HG03135 (cell line): Measurements from ENCODE around the gene SNRPF.
"Not testable (repeated sequence)": the region's sequence is repeated elsewhere in the genome, so short reads cannot be mapped to it uniquely, and the experiment has no call there.

Experiments used
- ATAC-seq: cut with Tn5 transposase; IDR thresholded peaks from one replicate; pipeline ENCODE4 v1.9.1; 2021; ENCODE audit warnings: mild to moderate bottlenecking, moderate library complexity; ENCODE audit not compliant: unreplicated experiment

The SNRPF gene

DNA sequence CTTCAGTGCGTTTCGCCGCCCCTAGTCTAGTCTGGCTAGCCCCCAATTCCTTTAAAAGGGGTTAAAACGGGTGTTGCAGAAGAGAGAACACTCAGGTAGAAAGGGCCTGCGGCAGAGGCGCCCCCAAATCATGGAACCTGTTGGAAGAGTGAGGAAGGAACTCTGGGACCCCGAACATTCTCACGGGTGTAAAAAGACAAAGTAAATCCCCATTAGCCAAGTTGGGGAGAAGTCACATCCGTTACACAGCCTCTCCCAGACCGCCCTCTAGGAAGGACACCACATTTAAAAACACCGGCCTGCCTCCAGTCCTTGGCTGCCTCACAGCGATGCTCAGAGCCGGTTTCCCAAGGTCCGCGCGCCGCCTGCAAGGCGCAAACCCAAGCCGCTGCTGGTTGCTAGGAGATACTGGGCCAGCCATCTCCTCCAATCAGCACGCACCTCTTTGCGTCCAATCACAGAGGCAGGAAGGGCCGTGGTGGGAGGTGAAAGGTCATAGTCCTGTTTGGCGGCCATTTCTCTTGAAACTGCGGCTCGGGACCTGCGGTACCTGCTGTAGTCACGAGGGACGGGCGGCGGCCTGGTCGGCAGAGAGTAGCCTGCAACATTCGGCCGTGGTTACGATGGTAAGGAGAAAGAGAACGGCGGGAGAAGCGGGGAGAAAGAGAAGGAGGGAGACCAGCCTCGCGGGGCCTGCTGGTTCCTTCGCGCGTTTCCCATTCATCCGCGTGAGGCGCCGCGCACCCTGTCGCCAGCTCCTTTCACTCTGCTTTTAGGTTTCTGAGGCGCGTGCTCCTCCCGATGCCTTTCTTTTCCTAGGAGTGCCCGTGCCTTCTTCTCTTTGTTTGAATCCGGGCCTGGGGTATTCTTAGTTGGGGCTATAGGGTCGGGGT lies at the start of gene SNRPF:
SNRPF (plus strand) TSS at position 502 of the 893 bp plus-strand sequence; CDS start at position 624, 122 bp downstream.
- ATAC-seq, result peak; percentile 99

DNA sequence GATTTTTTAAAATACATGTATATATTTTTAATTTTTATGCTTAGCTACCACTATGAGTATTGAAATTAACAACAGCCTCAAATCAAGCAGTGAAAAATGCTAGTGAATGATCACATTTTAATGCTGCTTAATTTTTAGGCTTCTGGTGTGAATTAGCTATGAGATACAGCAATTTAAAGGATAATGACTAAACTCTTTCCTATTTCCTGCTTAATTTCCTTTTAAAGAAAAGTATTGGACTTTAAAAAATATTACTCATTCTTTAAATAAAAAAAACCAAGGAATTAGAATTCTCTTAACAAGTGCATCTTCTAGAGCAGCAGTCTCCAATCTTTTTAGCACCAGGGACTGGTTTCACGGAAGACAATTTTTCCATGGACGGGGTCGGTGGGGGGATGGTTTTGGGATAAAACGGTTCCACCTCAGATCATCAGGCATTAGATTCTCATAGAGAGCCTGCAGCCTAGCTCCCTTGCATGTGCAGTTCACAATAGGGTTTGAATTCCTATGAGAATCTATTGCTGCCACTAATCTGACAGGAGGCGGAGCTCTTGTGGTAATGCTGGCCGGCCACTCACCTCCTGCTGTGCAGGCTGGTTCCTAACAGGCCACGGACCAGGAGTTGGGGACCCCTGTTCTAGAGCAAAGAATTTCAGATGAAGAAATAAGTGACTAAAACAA lies 49.6 kb upstream of the SNRPF start:
- no peak for ATAC-seq

DNA sequence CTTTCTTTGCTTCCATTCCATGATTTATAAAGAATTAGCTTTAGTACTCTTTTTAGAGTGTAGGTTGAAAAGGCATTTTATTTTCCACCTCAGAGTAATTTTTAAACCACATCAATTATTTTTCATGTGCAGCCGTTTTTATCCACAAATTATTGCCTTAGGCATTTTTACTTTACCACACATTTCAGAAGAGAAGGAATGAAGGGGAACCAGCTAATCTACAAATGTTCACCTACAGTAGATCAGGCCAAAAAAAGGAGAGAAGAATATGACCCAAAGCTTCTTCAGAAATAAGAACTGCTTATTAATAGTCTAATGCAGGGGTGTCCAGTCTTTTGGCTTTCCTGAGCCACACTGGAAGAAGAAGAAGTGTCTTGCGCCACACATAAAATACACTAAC lies 48.3 kb upstream of the SNRPF start:
- ATAC-seq, result no peak

DNA sequence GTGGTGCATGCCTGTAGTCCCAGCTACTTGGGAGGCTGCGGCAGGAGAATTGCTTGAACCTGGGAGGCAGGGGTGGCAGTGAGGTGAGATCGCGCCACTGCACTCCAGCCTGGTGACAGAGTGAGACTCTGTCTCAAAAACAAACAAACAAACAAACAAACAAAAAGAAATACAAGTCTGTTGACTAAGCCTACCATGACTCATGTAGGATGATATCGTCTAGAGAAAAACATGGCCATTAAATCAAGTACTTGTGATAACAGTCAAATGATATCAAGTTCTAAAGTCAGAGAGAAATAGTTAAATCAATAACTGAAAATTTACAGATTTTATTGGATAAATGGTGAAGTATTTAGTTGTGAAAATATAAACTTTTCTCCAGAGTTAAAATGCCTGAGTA lies 46.6 kb upstream of the SNRPF start:
- not testable (repeated sequence) for ATAC-seq

DNA sequence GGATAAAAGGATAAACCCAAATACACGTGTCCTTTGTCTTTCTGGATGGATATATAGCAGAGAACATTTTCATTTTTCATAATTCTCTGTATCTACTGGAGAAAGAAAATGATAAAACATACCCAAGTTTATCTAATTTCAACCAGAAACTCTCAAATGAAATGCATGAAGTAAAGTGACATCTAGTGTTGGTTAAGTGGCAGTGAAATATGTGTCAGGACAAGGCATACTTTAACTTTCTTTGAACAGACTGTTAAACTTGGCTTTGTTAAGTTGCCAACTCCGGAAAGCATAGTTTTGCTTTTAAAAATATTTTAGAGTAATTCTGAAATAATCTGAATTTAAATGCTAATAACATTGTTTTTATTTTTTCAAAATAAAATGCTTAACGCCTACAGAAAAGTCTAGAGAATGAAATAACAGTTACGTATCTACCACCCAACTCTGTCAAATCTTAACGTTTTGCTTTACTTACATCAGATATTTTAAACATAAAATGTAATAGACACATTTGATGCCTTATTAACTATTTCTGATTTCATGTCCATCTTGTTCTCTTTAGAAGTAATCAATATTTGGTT lies 43.0 kb upstream of the SNRPF start:
- ATAC-seq, result no peak

DNA sequence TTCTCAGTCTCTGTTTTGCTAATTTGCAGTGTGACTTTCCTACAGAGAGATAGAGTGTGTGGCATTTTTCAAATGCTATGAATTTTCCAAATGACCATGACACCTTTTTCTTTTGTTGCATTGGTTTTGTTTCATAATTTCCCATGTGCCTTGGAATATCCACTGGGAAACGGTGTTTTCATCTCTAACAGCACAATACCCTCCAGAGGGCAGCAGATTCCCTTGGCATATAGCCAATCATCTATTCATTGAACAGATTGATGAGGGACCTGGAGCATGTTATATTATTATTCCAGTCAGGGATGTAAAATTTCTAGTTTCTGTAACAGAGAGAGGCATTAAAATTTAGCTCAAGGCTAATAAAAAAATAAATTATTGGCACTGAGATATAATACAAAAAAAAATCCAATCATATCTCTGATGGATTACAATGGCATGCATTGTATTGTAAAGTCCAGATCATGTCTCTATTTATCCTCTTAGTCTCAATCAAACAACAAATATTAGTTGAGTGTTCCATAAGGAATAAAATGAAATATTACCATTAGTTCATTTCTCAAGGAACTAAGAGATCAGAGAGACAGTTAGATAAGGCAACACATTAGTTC lies 38.6 kb upstream of the SNRPF start:
- ATAC-seq, result no peak

DNA sequence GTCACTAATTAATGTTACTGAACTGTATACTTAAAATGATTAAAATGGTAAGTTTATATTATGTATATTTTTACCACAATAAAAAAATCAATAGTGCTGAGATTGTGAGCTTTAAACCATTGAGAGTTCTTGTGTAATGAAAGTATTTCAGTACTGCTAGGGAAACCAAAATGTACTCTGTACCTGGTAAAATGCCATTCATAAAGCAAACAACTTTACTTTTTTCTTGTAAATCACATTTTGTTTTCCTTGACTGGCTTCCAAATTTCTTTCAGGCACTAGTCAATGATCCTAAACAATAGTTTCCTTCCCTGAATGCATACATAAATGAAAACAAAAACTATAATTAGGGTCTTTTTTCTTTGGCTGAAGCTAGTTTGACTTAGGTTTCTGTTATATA lies 29.4 kb upstream of the SNRPF start:
- ATAC-seq, result no peak

DNA sequence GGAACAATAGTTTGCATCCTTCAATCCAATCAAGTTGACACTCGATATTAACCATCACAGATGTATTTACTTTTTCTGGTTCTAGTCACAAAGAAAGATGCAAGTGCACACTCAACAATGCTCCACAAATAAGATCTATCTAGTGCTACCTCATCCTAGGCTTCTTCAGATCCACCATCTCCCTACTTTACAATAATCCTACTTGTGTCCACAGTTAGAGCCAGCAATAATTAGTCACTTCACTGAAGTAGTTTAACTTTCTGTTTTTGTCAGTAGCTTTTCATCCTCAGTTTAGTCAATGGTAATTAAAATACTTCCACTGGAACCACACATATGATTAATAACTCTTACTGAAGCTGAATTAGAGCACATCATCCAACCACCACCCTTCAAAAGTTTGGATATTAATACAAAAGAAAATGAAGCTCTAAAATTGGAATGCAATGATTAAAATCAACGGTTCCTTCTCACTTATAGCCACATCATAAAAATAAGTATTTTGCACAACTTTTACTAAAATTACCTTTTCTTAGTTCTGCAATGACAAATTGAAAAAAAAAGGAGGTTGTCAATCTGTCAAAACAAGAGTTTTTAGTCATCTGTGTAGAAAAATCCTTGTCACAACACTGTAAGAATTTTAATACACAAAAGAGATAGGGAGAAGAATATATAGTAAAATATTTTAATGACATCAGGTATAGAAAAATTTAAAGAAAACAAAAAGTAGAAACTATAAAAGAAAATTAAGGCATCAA lies 28.2 kb upstream of the SNRPF start:
- ATAC-seq, result no peak

DNA sequence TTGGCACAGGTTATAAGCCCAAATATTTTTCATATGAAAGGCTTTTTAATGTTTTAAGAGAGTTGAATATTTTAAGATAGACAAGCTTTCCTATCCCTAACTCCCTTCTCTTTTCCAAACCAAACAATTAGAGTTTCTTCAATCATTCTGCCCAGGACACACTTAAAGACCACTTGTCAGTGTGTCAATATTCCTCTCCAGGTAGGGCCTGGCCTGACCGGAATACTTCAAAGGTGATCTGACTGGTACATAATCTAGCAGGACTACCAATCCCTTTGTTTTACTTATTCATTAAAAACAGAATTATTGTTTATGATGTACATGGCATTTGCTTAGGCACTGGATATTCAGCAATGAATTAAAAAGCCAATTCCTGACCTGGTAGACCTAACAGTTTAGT lies 24.2 kb upstream of the SNRPF start:
- ATAC-seq, result no peak

DNA sequence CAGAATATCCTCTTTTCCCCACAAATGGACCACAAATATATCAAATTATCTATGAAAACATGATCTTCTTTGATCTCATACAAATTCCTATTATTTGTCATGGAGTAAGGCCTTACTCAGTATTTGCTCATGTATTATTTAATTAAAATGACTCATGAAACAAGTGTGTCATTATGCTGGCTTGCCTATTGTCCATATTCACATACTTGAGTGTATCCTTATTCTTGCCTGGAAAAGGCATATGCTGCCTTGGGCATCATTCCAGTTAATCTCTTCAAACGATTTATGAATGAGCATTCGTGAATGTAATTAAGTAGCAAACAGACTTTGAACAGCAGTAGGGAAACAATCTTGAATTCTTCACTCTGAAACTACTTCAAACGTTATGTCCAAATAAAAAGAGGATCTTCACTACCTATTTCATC lies 22.6 kb upstream of the SNRPF start:
- ATAC-seq, result no peak

DNA sequence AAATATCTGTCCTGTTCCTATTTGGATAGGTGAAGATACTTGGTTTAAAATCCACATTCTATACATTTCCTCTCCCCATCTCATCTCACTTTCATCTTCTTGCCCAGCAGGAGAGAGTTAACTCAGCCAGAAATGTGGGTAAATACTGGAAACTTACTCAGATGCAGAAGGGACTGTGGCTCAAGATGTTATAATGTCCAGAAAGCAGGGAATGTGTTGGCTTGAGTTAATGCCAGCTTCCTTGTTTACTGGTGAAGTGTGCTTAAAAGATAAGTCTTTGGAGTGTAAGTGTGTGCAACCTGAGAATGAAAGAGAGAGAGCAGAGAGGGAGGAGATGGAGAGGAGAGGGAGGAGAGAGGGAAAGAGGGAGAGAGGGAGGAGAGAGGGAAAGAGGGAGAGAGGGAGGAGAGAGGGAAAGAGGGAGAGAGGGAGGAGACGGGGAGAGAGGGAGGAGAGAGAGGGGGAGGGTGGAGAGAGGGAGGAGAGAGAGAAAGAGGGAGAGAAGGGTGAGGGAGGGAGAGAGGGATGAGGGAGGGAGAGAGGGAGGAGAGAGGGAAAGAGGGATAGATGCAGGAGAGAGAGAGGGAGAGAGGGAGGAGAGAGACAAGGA lies 22.0 kb upstream of the SNRPF start:
- no peak for ATAC-seq

DNA sequence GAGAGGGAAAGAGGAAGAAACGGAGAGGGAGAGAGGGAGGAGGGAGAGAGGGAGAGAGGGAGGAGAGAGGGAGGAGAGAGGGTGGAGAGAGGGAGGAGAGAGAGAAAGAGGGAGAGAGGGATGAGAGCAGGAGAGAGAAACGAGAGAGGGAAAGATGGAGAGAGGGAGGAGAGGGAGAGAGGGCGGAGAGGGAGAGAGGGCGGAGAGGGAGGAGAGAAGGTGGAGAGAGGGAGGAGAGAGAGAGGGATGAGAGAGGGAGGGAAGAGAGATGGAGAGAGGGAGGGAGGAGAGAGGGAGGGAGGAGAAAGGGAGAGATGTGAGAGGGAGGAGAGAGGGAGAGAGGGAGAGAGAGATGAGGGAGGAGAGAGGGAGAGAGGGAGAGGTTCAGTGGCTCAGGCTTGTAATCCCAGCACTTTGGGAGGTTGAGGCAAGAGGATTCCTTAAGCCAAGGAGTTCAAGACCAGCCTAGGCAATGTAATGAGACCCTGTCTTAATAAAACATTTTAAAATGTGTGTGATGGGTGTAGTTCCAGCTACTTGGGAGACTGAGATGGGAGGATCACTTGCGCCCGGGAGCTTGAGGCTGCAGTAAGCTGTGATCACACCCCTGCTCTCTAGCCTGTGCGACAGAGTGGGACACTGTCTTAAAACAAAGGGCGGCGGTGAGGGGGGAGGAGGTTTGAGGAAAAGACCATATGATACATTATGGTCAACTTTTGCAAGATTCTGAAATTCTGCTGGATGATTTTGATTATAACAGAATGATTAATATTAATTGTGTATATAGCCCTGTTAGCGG lies 21.3 kb upstream of the SNRPF start:
- ATAC-seq, result no peak

DNA sequence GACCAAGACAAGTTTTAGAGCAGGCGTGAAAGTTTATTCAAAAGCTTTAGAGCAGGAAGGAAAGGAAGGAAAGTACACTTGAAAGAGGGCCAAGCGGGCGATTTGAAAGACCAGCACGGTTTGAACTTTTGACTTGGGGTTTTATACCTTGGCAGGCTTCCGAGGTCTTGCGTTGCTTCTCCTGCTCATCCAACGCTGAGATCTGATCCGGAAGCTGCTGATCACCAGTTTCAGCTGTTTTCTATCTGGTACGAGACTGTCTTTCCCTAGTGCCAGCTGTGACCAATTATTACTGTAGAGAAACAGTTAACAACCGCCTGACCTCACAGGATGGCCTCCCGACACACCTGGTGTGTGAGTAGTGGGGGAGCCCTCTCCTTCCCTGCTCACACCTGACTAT lies 20.6 kb upstream of the SNRPF start:
- ATAC-seq, result no peak

DNA sequence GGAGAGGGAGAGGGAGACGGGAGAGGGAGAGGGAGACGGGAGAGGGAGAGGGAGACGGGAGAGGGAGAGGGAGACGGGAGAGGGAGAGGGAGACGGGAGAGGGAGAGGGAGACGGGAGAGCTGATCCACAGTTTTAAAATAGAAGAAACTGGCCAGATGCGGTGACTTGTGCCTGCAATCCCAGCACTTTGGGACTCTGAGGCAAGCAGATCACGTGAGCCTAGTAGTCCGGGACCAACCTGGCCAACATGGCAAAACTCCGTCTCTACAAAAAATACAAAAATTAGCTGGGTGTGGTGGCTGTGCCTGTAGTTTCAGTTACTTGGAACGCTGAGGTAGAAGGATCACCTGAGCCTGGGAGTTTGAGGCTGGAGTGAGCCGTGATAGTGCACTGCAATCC lies 16.3 kb upstream of the SNRPF start:
- ATAC-seq, result not testable (repeated sequence)

DNA sequence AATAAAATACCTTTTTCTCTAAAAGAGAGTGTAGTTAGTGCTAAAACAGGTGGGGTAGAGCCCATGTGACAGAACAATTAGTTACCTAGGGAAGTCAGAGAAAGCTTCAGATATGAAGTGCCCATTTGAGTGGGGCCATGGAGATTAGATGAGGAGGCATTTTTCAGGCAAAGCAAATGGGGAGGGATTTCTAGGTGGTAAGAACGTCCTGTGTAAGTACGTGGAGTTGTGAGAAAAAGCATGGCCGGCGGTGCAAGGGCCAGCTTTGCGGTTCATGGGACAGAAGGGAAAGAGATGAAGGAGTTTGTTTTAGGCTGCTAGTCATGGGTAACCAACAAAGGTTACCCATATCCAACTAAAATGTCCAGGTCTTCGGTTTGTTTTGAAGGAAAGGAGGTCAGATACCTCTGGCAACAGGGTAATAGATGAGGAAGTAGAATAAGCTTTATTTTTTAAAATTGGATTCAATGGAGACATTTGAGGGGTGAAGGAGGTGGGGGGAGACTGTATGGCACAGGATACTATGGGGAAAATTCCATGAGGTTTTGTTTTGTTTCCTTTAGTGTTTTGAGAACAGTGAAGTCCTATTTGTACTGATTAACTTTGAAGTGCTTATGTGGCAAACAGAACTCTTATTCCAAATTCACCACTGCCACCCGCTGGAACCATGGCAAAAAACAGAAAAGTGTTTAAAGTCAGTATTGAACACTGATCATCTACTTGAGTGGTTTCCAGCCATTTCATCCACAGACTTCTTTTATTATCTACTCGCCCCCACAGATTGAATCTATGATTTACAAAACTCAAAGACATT lies 10.0 kb upstream of the SNRPF start:
- no peak for ATAC-seq

DNA sequence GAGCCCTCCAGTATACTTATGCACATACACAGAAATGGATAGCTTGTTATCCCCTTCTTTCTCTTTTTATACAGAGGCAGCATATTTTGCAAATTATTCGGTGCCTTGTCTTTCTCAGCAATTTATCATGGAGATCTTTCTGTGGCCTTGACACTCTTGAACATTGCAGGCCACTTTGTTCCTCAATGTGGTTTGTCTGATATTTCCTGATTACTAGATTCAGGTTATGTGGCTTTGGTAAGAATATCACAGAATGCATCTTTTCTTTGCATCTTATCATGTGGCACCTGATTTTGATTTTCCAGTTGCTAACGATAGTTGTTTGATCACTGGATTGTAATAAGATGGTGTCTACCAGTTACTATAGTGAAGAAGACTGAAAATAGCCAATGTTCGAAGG lies 7.1 kb upstream of the SNRPF start:
- no peak for ATAC-seq

DNA sequence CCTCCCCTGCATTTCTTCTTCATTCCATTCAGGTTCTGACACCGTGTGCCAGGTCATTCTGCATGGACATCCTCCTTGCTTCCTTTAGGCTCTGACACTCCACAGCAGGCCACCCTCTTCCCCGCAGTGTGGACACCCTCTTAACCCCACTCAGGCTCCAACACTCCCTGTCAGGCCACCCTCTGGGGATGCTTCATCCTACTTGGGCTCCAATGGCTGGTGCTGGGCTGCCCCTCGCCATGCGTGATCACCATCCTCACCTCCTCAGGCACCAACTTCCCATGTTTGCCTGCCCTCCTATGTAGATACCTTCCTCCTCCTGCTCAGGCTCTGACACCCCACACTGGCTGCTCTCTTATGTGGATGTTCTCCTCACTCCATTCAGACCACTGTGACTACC lies 6.6 kb upstream of the SNRPF start:
- ATAC-seq, result no peak

DNA sequence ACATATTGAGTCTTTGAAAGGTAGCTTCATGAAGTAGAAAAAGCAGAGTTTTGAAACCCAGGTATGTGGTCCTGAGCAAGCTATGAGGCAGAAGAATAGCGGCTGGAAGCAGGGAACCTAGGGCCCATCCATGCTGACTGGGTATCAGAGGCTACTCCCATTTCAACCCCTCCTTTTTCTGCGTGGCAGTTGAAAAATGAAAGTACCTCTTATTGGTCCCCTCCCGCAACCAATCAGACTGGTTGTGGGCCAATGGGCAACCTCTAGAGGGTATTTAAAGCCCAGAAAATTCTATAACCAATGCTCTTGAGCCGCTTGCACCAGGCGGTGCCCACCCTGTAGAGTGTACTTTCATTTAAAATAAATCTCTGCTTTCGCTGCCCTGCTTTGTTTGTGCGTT lies 1.6 kb upstream of the SNRPF start:
- ATAC-seq, result no peak

DNA sequence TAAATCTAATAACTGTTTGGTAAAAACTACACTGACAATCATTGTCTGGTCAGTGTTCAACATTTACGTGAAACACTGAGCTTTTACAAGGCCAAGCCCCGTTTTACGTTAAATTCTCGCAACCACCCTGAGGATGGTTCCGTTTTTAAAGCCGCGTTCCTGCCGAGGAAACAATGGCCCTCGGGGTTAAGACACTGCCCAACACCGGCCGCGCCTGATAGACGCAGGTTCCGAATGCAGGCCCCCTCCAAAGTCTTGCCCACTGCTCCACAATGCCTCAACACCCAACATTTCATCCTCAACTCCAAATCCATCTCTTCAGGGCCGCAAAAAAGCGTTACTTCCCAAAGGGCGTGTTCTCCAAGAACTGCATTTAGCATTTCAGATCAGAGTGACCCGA lies 953 bp upstream of the SNRPF start:
- ATAC-seq, result no peak
